HepG2 (cell line): ENCODE data around the gene PGS1. TPM values are rescaled to one million over a fixed set of nuclear protein-coding genes. Genes with fewer than 3 reads are reported as not detected.

Experiments used
- FLYWCH1 ChIP-seq: sonication (generic); formaldehyde crosslinking; IDR thresholded peaks from 2 replicates; pipeline ENCODE4 v1.8.1; 2023; ENCODE audit warnings: mild to moderate bottlenecking, missing genetic modification reagents
- KLF12 ChIP-seq: sonication (generic); formaldehyde crosslinking; IDR thresholded peaks from 2 replicates; pipeline ENCODE4 v1.4.0; 2020; ENCODE audit warnings: missing genetic modification reagents, borderline replicate concordance
- KLF16 ChIP-seq, 2 experiments: sonication (generic) in 1 of 2; formaldehyde crosslinking in 1 of 2; IDR thresholded peaks; 2 replicates each; pipeline versions ENCODE4 v1.6.1 to v1.8.0; 2016 to 2023; ENCODE audit warnings: missing genetic modification reagents in 2 of 2, missing compliant biosample characterization in 1 of 2
- TEAD3 ChIP-seq: optimal IDR thresholded peaks from 2 replicates; pipeline ENCODE3; 2016; ENCODE audit warnings: borderline replicate concordance
- ZNF292 ChIP-seq: sonication (generic); formaldehyde crosslinking; IDR thresholded peaks from 2 replicates; pipeline ENCODE4 v1.8.1; 2022; ENCODE audit warnings: mild to moderate bottlenecking, low read depth, missing genetic modification reagents, borderline replicate concordance
- ZNF446 ChIP-seq: sonication (generic); formaldehyde crosslinking; IDR thresholded peaks from 2 replicates; pipeline ENCODE4 v1.5.0; 2020; ENCODE audit warnings: mild to moderate bottlenecking, missing genetic modification reagents
- ZNF552 ChIP-seq: sonication (generic); formaldehyde crosslinking; IDR thresholded peaks from 2 replicates; pipeline ENCODE4 v1.9.0; 2022; ENCODE audit warnings: missing genetic modification reagents, mild to moderate bottlenecking, borderline replicate concordance
- ZNF75D ChIP-seq: sonication (generic); formaldehyde crosslinking; IDR thresholded peaks from 2 replicates; pipeline ENCODE4 v1.8.1; 2023; ENCODE audit warnings: missing genetic modification reagents, mild to moderate bottlenecking, borderline replicate concordance
- ZNF772 ChIP-seq: sonication (generic); formaldehyde crosslinking; IDR thresholded peaks from 2 replicates; pipeline ENCODE4 v1.5.0; 2020; ENCODE audit warnings: mild to moderate bottlenecking, missing genetic modification reagents
- polyA plus RNA-seq, 8 experiments: library from polyadenylated mRNA; depleted of rRNA in 3 of 8; stranded (reverse) in 7 of 8; unstranded in 1 of 8; fragments of >200 nt; fragmentation: Illumina TruSeq in 4 of 8; extraction: Trizol in 4 of 8; gene quantifications; 2 replicates each; pipeline versions ENCODE4 v1.2.1 to v1.2.3, GENCODE V29; 2011 to 2016; ENCODE audit warnings: low read depth in 4 of 8, missing spikeins in 1 of 8, mixed read lengths in 1 of 8; ENCODE audit not compliant: insufficient read depth in 1 of 8
- total RNA-seq, 5 experiments: library from RNA; depleted of rRNA; stranded (reverse); fragments of >200 nt; fragmentation: Illumina TruSeq; extraction: Trizol; gene quantifications; 2 replicates each; pipeline ENCODE4 v1.2.3, GENCODE V29; 2016; ENCODE audit warnings: low read depth in 1 of 5
- TF ChIP-seq, protein P1 (sequence below): sonication (generic); formaldehyde crosslinking; IDR thresholded peaks from 2 replicates; pipeline ENCODE4 v1.5.0; 2020; ENCODE audit warnings: missing genetic modification reagents
- TF ChIP-seq, protein P2 (sequence below): sonication (generic); formaldehyde crosslinking; IDR thresholded peaks from 2 replicates; pipeline ENCODE4 v1.8.1; 2023; ENCODE audit warnings: missing genetic modification reagents, inconsistent platforms, borderline replicate concordance
- TF ChIP-seq, protein P3 (sequence below): sonication (generic); formaldehyde crosslinking; IDR thresholded peaks from 2 replicates; pipeline ENCODE4 v1.5.0; 2020; ENCODE audit warnings: missing genetic modification reagents, mild to moderate bottlenecking, borderline replicate concordance
- TF ChIP-seq, protein P4 (sequence below): sonication (generic); formaldehyde crosslinking; IDR thresholded peaks from 2 replicates; pipeline ENCODE4 v1.4.0; 2020; ENCODE audit warnings: missing genetic modification reagents
- TF ChIP-seq, protein P5 (sequence below): sonication (generic); formaldehyde crosslinking; IDR thresholded peaks from 2 replicates; pipeline ENCODE4 v1.5.1; 2020; ENCODE audit warnings: missing genetic modification reagents, mild to moderate bottlenecking, borderline replicate concordance
- TF ChIP-seq, protein P6 (sequence below): sonication (generic); formaldehyde crosslinking; IDR thresholded peaks from 2 replicates; pipeline ENCODE4 v1.4.0; 2020; ENCODE audit warnings: missing genetic modification reagents
- TF ChIP-seq, protein P7 (sequence below): sonication (generic); formaldehyde crosslinking; IDR thresholded peaks from 2 replicates; pipeline ENCODE4 v1.5.0; 2020; ENCODE audit warnings: mild to moderate bottlenecking, missing genetic modification reagents, borderline replicate concordance

Gene PGS1
- total and polyA plus RNA-seq, 2 of the 13 experiments (the other 11 are each of a cell fraction or from before 2014, with no cell fraction given), result 25.9 to 31.5 TPM

DNA sequence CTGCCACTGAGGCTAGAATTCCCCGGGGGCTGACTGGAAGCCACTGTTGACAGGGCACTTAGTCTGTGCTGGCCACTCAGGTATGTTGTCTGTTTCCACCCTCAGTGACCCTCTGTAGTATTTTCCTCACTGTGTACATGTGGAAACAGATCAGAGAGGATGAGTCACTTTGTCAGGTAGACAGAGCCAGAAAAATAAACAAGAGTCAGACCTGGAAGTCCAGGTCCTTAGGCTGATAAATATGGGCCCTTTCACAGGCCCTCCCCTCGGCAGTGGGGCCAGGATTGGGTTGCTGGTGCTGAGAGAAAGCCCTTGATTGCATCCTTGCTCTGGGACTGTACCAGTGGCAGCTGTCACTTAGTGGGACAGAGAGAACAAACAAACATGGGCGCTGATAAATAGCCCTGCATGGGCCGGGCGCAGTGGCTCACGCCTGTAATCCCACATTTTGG lies 21.3 kb downstream of the PGS1 start (continued):
- TF ChIP-seq ZNF552, result no peak
- TF ChIP-seq, protein P1, sequence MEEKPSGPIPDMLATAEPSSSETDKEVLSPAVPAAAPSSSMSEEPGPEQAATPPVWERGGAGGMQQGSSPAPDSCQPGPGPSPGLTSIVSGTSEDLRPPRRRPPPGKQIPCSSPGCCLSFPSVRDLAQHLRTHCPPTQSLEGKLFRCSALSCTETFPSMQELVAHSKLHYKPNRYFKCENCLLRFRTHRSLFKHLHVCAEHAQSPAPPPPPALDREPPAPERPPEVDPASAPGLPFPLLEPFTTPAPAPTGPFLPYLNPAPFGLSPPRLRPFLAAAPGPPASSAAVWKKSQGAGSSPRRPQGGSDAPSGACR (CRISPR knock-in tag), result no peak
- TF ChIP-seq KLF12 (CRISPR knock-in tag), result no peak
- TF ChIP-seq, protein P2, sequence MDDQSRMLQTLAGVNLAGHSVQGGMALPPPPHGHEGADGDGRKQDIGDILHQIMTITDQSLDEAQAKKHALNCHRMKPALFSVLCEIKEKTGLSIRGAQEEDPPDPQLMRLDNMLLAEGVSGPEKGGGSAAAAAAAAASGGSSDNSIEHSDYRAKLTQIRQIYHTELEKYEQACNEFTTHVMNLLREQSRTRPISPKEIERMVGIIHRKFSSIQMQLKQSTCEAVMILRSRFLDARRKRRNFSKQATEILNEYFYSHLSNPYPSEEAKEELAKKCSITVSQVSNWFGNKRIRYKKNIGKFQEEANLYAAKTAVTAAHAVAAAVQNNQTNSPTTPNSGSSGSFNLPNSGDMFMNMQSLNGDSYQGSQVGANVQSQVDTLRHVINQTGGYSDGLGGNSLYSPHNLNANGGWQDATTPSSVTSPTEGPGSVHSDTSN, result no peak
- peak; percentile 91 for TF ChIP-seq TEAD3 (CRISPR knock-in tag)
- TF ChIP-seq, protein P3, sequence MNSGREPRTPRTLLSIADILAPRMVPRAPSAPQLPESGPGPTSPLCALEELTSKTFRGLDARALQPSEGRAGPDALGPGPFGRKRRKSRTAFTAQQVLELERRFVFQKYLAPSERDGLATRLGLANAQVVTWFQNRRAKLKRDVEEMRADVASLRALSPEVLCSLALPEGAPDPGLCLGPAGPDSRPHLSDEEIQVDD (CRISPR knock-in tag), result no peak
- TF ChIP-seq, protein P4, sequence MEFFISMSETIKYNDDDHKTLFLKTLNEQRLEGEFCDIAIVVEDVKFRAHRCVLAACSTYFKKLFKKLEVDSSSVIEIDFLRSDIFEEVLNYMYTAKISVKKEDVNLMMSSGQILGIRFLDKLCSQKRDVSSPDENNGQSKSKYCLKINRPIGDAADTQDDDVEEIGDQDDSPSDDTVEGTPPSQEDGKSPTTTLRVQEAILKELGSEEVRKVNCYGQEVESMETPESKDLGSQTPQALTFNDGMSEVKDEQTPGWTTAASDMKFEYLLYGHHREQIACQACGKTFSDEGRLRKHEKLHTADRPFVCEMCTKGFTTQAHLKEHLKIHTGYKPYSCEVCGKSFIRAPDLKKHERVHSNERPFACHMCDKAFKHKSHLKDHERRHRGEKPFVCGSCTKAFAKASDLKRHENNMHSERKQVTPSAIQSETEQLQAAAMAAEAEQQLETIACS (CRISPR knock-in tag), result no peak
- TF ChIP-seq ZNF292, result no peak
- TF ChIP-seq, protein P5, sequence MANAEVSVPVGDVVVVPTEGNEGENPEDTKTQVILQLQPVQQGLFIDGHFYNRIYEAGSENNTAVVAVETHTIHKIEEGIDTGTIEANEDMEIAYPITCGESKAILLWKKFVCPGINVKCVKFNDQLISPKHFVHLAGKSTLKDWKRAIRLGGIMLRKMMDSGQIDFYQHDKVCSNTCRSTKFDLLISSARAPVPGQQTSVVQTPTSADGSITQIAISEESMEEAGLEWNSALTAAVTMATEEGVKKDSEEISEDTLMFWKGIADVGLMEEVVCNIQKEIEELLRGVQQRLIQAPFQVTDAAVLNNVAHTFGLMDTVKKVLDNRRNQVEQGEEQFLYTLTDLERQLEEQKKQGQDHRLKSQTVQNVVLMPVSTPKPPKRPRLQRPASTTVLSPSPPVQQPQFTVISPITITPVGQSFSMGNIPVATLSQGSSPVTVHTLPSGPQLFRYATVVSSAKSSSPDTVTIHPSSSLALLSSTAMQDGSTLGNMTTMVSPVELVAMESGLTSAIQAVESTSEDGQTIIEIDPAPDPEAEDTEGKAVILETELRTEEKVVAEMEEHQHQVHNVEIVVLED (CRISPR knock-in tag), result no peak
- TF ChIP-seq, protein P6, sequence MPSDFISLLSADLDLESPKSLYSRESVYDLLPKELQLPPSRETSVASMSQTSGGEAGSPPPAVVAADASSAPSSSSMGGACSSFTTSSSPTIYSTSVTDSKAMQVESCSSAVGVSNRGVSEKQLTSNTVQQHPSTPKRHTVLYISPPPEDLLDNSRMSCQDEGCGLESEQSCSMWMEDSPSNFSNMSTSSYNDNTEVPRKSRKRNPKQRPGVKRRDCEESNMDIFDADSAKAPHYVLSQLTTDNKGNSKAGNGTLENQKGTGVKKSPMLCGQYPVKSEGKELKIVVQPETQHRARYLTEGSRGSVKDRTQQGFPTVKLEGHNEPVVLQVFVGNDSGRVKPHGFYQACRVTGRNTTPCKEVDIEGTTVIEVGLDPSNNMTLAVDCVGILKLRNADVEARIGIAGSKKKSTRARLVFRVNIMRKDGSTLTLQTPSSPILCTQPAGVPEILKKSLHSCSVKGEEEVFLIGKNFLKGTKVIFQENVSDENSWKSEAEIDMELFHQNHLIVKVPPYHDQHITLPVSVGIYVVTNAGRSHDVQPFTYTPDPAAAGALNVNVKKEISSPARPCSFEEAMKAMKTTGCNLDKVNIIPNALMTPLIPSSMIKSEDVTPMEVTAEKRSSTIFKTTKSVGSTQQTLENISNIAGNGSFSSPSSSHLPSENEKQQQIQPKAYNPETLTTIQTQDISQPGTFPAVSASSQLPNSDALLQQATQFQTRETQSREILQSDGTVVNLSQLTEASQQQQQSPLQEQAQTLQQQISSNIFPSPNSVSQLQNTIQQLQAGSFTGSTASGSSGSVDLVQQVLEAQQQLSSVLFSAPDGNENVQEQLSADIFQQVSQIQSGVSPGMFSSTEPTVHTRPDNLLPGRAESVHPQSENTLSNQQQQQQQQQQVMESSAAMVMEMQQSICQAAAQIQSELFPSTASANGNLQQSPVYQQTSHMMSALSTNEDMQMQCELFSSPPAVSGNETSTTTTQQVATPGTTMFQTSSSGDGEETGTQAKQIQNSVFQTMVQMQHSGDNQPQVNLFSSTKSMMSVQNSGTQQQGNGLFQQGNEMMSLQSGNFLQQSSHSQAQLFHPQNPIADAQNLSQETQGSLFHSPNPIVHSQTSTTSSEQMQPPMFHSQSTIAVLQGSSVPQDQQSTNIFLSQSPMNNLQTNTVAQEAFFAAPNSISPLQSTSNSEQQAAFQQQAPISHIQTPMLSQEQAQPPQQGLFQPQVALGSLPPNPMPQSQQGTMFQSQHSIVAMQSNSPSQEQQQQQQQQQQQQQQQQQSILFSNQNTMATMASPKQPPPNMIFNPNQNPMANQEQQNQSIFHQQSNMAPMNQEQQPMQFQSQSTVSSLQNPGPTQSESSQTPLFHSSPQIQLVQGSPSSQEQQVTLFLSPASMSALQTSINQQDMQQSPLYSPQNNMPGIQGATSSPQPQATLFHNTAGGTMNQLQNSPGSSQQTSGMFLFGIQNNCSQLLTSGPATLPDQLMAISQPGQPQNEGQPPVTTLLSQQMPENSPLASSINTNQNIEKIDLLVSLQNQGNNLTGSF (CRISPR knock-in tag), result no peak
- TF ChIP-seq ZNF75D, result no peak
- peak in 1 of 2 experiments; percentile 27; a peak in 1 of 4 replicates for TF ChIP-seq KLF16 (CRISPR knock-in tag; IDR thresholded peaks at IDR 0.05)
- TF ChIP-seq, protein P7, sequence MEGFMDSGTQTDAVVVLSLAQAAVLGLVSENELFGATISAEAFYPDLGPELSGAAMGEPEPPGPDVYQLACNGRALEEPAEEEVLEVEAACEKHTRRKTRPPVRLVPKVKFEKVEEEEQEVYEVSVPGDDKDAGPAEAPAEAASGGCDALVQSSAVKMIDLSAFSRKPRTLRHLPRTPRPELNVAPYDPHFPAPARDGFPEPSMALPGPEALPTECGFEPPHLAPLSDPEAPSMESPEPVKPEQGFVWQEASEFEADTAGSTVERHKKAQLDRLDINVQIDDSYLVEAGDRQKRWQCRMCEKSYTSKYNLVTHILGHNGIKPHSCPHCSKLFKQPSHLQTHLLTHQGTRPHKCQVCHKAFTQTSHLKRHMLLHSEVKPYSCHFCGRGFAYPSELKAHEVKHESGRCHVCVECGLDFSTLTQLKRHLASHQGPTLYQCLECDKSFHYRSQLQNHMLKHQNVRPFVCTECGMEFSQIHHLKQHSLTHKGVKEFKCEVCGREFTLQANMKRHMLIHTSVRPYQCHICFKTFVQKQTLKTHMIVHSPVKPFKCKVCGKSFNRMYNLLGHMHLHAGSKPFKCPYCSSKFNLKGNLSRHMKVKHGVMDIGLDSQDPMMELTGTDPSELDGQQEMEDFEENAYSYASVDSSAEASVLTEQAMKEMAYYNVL (CRISPR knock-in tag), result 0 out of 2 replicates have a peak, but pooled peaks have one; percentile 50
- TF ChIP-seq FLYWCH1 (CRISPR knock-in tag), result no peak
- 0 out of 2 replicates have a peak, but pooled peaks have one; percentile 66 for TF ChIP-seq ZNF772 (CRISPR knock-in tag)
- TF ChIP-seq ZNF446 (CRISPR knock-in tag), result no peak
